ENCODE results near the gene CCNY.

DNA sequence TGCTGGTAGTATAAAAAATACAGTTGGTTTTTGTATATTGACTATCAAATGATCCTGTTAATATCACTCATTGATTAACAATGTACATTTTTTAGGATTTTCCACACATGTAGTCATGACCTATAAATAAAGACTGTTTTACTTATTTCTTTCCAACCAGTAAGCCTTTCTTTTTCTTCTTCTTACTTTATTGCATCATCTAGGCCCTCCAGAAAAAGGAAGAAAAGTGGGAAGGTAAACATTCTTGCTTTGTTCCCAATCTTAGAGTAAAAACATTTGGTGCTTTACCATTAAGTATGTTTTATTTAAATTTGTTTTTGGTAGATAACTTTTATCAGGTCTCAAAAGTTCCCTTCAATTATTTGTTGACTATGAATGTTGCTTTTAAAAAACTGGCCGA, 47.1 kb upstream of the CCNY start:
- no peak for TF ChIP-seq CTCF (IDR thresholded peaks at IDR 0.05; ENCODE audit: insufficient read depth, low read depth, low read length)
- TF ChIP-seq EZH2 (IDR thresholded peaks at IDR 0.05; ENCODE audit: insufficient read depth, low read length), result no peak

Data from astrocyte (in vitro differentiated cells and primary cell).